ENCODE results near the gene MELTF.

DNA sequence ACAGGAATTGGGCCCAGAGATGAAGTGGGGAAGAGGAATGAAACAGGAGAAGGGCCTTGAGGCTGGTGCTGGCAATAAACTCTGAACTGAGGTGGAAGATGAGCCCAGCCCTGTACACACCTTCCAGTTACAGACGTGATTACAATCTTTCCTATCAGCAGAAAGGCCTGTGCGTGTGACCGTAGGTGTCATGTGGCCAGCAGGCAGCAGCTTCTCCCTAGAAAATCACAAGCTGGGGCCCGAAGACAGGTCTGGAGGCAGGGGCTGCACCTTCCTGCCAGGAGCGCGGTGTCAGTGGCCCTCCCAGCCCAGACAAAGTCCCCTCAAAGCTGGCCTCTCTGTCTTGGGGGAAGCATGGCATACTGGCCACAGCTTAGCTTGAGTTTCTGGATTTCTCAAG is 44.3 kb downstream of the MELTF start:
- TF ChIP-seq, protein P1, sequence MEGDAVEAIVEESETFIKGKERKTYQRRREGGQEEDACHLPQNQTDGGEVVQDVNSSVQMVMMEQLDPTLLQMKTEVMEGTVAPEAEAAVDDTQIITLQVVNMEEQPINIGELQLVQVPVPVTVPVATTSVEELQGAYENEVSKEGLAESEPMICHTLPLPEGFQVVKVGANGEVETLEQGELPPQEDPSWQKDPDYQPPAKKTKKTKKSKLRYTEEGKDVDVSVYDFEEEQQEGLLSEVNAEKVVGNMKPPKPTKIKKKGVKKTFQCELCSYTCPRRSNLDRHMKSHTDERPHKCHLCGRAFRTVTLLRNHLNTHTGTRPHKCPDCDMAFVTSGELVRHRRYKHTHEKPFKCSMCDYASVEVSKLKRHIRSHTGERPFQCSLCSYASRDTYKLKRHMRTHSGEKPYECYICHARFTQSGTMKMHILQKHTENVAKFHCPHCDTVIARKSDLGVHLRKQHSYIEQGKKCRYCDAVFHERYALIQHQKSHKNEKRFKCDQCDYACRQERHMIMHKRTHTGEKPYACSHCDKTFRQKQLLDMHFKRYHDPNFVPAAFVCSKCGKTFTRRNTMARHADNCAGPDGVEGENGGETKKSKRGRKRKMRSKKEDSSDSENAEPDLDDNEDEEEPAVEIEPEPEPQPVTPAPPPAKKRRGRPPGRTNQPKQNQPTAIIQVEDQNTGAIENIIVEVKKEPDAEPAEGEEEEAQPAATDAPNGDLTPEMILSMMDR (IDR thresholded peaks at IDR 0.05) = no peak
- no peak for TF ChIP-seq POLR2A (IDR thresholded peaks at IDR 0.05)
